Measurements from ENCODE around the gene MED9.

DNA sequence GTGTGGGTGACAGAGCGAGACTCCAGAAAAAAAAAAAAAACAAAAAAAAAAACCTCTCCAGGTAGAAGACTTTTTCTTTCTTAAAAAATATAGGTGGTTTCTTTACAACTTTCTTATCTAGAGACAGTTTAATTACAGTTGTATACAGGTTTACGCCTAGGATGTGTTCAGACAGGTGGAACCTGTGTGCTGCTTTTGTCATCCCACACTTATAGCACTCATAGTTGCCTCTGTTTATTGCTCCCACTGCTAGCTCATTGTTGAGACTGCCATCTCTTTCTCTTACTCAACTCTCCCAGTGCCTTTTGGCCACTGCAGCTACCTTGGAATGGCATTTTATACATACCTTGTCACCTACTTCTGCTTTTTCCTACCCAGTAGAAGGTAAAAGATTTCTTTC lies 19.1 kb upstream of the MED9 start:
- TF ChIP-seq CTCF (conservative IDR thresholded peaks at IDR 0.05; ENCODE audit: low read depth, low read length) (no peak), EZH2 (IDR thresholded peaks at IDR 0.05; ENCODE audit: borderline replicate concordance, low read depth, low read length, poor library complexity, severe bottlenecking) (no peak)
